GM12878 (cell line): ENCODE measurements around the gene NRG3. TPM values are rescaled to one million over a fixed set of nuclear protein-coding genes. Genes with fewer than 3 reads are reported as not detected.

Experiments
- ATAC-seq: fragments of 200-7000 bp; cut with Tn5 transposase; 3 replicates; pipeline ENCODE4 v1.9.1; 2020; ENCODE audit warnings: mild to moderate bottlenecking, moderate library complexity
- BruUV-seq: library from RNA; stranded (reverse); fragments of 400-500 nt; replicated peaks from 2 replicates; lab custom pipeline; 2021; lab: Mats Ljungman, UMichigan
- CTCF ChIA-PET: fragments of 300-600 bp; sonication (Branson Sonifier 250); formaldehyde crosslinking; extraction: SDS; loops from one replicate; lab custom pipeline; 2021; ENCODE audit warnings: inconsistent platforms; lab: Yijun Ruan, JAX
- POLR2A ChIA-PET: fragments of 350-600 bp; formaldehyde crosslinking; extraction: SDS; loops from one replicate; lab custom pipeline; 2021; ENCODE audit warnings: inconsistent platforms; lab: Charles Lee
- RAD21 ChIA-PET: fragments of 300-600 bp; sonication (Branson Sonifier 250); formaldehyde crosslinking; loops from one replicate; lab custom pipeline; 2023; ENCODE audit warnings: antibody characterized with exemption; ENCODE audit not compliant: unreplicated experiment; lab: Charles Lee
- SMC1A ChIA-PET: fragments of 300-600 bp; sonication (Branson Sonifier 250); formaldehyde crosslinking; loops from one replicate; lab custom pipeline; 2023; ENCODE audit not compliant: unreplicated experiment, uncharacterized antibody; lab: Charles Lee
- DNase-seq: peaks from one replicate; pipeline ENCODE4 v3.0.0-alpha.2; 2011; ENCODE audit warnings: low read depth, low spot score
- FAIRE-seq: peaks from 3 replicates; lab custom pipeline; 2011; peaks lifted over from hg19 to GRCh38; lab: Jason Lieb, UNC
- H2AFZ ChIP-seq: 2 replicates; pipeline ENCODE4 v1.6.0; 2011; ENCODE audit warnings: low read depth, low read length, control low read depth; ENCODE audit not compliant: control insufficient read depth
- H3K27ac ChIP-seq: 2 replicates; pipeline ENCODE4 v1.5.1; 2011; ENCODE audit warnings: control low read depth; ENCODE audit not compliant: control insufficient read depth, insufficient read depth
- H3K27me3 ChIP-seq, 2 experiments: replicated peaks in 1 of 2; 2 replicates each; pipeline versions ENCODE4 v1.6.0 to v1.6.1; 2011; ENCODE audit warnings: low read length in 1 of 2; ENCODE audit not compliant: control insufficient read depth in 2 of 2, insufficient read depth in 2 of 2
- H3K36me3 ChIP-seq, 2 experiments: 2 replicates each; pipeline ENCODE4 v1.5.1; 2011; ENCODE audit warnings: low read length in 1 of 2; ENCODE audit not compliant: control insufficient read depth in 2 of 2, insufficient read depth in 2 of 2
- H3K4me1 ChIP-seq: 2 replicates; pipeline ENCODE4 v1.6.1; 2011; ENCODE audit warnings: mild to moderate bottlenecking, low read length, moderate library complexity, mixed read lengths; ENCODE audit not compliant: control insufficient read depth, insufficient read depth
- H3K4me2 ChIP-seq: 2 replicates; pipeline ENCODE4 v1.6.0; 2011; ENCODE audit warnings: control low read depth; ENCODE audit not compliant: control insufficient read depth, insufficient read depth
- H3K4me3 ChIP-seq: fragments of 200-600 bp; sonication (generic); 2 replicates; pipeline ENCODE4 v1.5.1; 2016
- H3K79me2 ChIP-seq: 2 replicates; pipeline ENCODE4 v1.6.0; 2011; ENCODE audit warnings: low read length; ENCODE audit not compliant: control insufficient read depth, insufficient read depth
- H3K9ac ChIP-seq: 2 replicates; pipeline ENCODE4 v1.8.0; 2011; ENCODE audit warnings: low read length, control low read depth, mixed read lengths; ENCODE audit not compliant: control insufficient read depth, insufficient read depth
- H3K9me3 ChIP-seq: replicated peaks from 3 replicates; pipeline ENCODE4 v1.5.1; 2011; ENCODE audit warnings: mild to moderate bottlenecking, low read length; ENCODE audit not compliant: control insufficient read depth, insufficient read depth
- H4K20me1 ChIP-seq: 2 replicates; pipeline ENCODE4 v1.6.0; 2011; ENCODE audit not compliant: control insufficient read depth, insufficient read depth
- CBFB ChIP-seq: IDR thresholded peaks from 2 replicates; pipeline ENCODE4 v1.6.1; 2016; ENCODE audit warnings: antibody characterized with exemption, low read depth
- CBX5 ChIP-seq: sonication (generic); IDR thresholded peaks from 2 replicates; pipeline ENCODE4 v1.6.1; 2016; ENCODE audit warnings: low read depth, moderate library complexity, mild to moderate bottlenecking, inconsistent platforms
- CEBPZ ChIP-seq: fragments of 150-350 bp; IDR thresholded peaks from 2 replicates; pipeline ENCODE4 v1.6.1; 2016; ENCODE audit warnings: low read depth, low read length
- CHD4 ChIP-seq: fragments of 200-600 bp; sonication (generic); IDR thresholded peaks from 2 replicates; pipeline ENCODE4 v1.6.1; 2016; ENCODE audit warnings: mild to moderate bottlenecking
- NFXL1 ChIP-seq: fragments of 450-650 bp; IDR thresholded peaks from 2 replicates; pipeline ENCODE4 v1.6.1; 2017; ENCODE audit warnings: antibody characterized with exemption, mild to moderate bottlenecking, borderline replicate concordance
- RAD21 ChIP-seq: IDR thresholded peaks from 2 replicates; pipeline ENCODE4 v1.6.1; 2011; ENCODE audit warnings: mild to moderate bottlenecking, low read depth, low read length, moderate library complexity; ENCODE audit not compliant: insufficient read depth
- SMC3 ChIP-seq: IDR thresholded peaks from 2 replicates; pipeline ENCODE4 v1.6.1; 2011; ENCODE audit warnings: low read length, improper control_type of control experiment, borderline replicate concordance
- ZNF622 ChIP-seq: fragments of 450-650 bp; IDR thresholded peaks from 2 replicates; pipeline ENCODE4 v1.6.1; 2017; ENCODE audit warnings: mild to moderate bottlenecking, inconsistent platforms
- WGBS: methylation state at CpG from one replicate; pipeline ENCODE4 v1.1.6; 2016; ENCODE audit warnings: low lambda C conversion rate; ENCODE audit not compliant: insufficient replicate concordance, insufficient coverage; ENCODE audit errors: missing lambda C conversion rate; 5-methylcytosine and 5-hydroxymethylcytosine counted together
- in situ Hi-C: fragments of 300-500 bp; cut with MboI; formaldehyde crosslinking; loops from 9 replicates; pipeline ENCODE4 v1.14.3; 2018; ENCODE audit warnings: mixed read lengths
- intact Hi-C: fragments of 100-400 bp; cut with micrococcal nuclease; formaldehyde crosslinking; loops from one replicate; pipeline ENCODE4 v1.14.2; 2022; ENCODE audit not compliant: unreplicated experiment
- polyA plus RNA-seq, 11 experiments: library from polyadenylated mRNA; depleted of rRNA in 4 of 11; unstranded in 6 of 11; stranded (reverse) in 5 of 11; fragments of >200 nt; fragmentation: Nextera tagmentation in 4 of 11; fragmentation: Illumina TruSeq in 1 of 11; extraction: Ambion mirVana in 4 of 11; extraction: Trizol in 1 of 11; gene quantifications; 1 replicate in 1 of 11; 2 replicates in 10 of 11; pipeline versions ENCODE4 v1.2.1 to v1.2.3, GENCODE V29; 2011 to 2016; ENCODE audit warnings: inconsistent platforms in 2 of 11, missing spikeins in 2 of 11, low read depth in 1 of 11
- total RNA-seq, 4 experiments: library from RNA; depleted of rRNA in 3 of 4; stranded (reverse); fragments of >200 nt in 3 of 4; fragmentation: Illumina TruSeq in 1 of 4; extraction: Trizol in 1 of 4; gene quantifications; 2 replicates each; pipeline versions ENCODE4 v1.2.1 to v1.2.3, GENCODE V29; 2013 to 2021
- TF ChIP-seq, protein P1 (sequence below): IDR thresholded peaks from 2 replicates; pipeline ENCODE4 v1.6.1; 2011; ENCODE audit warnings: low read depth, mild to moderate bottlenecking, low read length, moderate library complexity, borderline replicate concordance; ENCODE audit errors: extremely low read depth
- TF ChIP-seq, protein P2 (sequence below), 3 experiments: IDR thresholded peaks in 2 of 3; conservative IDR thresholded peaks in 1 of 3; 2 replicates each; pipeline ENCODE4 v1.5.1; 2011; ENCODE audit warnings: low read depth in 3 of 3, low read length in 3 of 3, mild to moderate bottlenecking in 3 of 3, control low read depth in 2 of 3, moderate library complexity in 2 of 3, inconsistent platforms in 1 of 3, mixed read lengths in 1 of 3; ENCODE audit not compliant: control insufficient read depth in 2 of 3, insufficient read depth in 1 of 3; ENCODE audit errors: extremely low read depth in 1 of 3

Gene NRG3
- total and polyA plus RNA-seq, 10 of the 15 experiments (the other 5 are each of a cell fraction or from before 2014, with no cell fraction given), result 0.03 to 0.41 (median 0.17) TPM; not detected in 3

GRCh38 chr10:82361256-82361655, 486.3 kb downstream of the NRG3 start:
- FAIRE-seq (no peak), ATAC-seq (no peak), DNase-seq (no peak)
- no peak overlapping the region for H3K9ac ChIP-seq
- no TSS peak for BruUV-seq
- no peak overlapping the region for H3K4me2 ChIP-seq
- no peaks in the 10 kb centered on the region for H3K79me2 ChIP-seq
- H3K4me1 ChIP-seq, result no peaks in the 10 kb centered on the region
- H3K27me3 ChIP-seq, result no peaks in the 10 kb centered on the region
- ChIA-PET CTCF (no interaction called here), RAD21 (no interaction called here), POLR2A (no interaction called here), SMC1A (no interaction called here)
- H3K36me3 ChIP-seq, result no peaks in the 10 kb centered on the region
- no peaks in the 10 kb centered on the region for H3K9me3 ChIP-seq
- H3K4me3 ChIP-seq, result no peak overlapping the region
- WGBS, result 6% methylated on average over 1 of the region's 1 CpG
- intact Hi-C loops (no loop called here), in situ Hi-C loops (no loop called here)
- no peak overlapping the region for H3K27ac ChIP-seq
- H2AFZ ChIP-seq, result no peak overlapping the region
- H4K20me1 ChIP-seq, result no peaks in the 10 kb centered on the region
- TF ChIP-seq, protein P1, sequence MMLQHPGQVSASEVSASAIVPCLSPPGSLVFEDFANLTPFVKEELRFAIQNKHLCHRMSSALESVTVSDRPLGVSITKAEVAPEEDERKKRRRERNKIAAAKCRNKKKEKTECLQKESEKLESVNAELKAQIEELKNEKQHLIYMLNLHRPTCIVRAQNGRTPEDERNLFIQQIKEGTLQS, result no peak
- TF ChIP-seq NFXL1, result no peak
- TF ChIP-seq CHD4, result no peak
- TF ChIP-seq ZNF622, result no peak

GRCh38 chr10:82377608-82378007, 502.6 kb downstream of the NRG3 start:
- no peak for ATAC-seq

More at GRCh38 chr10:82377608-82378007, 502.6 kb downstream of the NRG3 start:
- no peak for DNase-seq
- Histone ChIP-seq H3K79me2 (no peaks in the 10 kb centered on the region), H4K20me1 (no peaks in the 10 kb centered on the region), H3K9me3 (no peaks in the 10 kb centered on the region), H3K9ac (no peak overlapping the region), H2AFZ (no peak overlapping the region), H3K27ac (no peak overlapping the region), H3K27me3 (no peaks in the 10 kb centered on the region), H3K4me2 (no peak overlapping the region), H3K36me3 (no peaks in the 10 kb centered on the region), H3K4me3 (no peak overlapping the region), H3K4me1 (no peaks in the 10 kb centered on the region)
- ChIA-PET POLR2A (no interaction called here), CTCF (no interaction called here), RAD21 (no interaction called here), SMC1A (interaction anchor here (1.0 kb wide), 1 partner anchor 13 kb away, joined by 3 read pairs; no protein-coding TSS in a partner anchor)
- FAIRE-seq, result no peak
- 23% methylated on average over 4 of the region's 4 CpGs for WGBS
- TF ChIP-seq CBFB (no peak), CBX5 (no peak), CEBPZ (no peak), RAD21 (peak; percentile 19; the same call in 1 of the 2 replicates), SMC3 (peak; percentile 21; the same call in 1 of the 2 replicates)
- TF ChIP-seq, protein P2, sequence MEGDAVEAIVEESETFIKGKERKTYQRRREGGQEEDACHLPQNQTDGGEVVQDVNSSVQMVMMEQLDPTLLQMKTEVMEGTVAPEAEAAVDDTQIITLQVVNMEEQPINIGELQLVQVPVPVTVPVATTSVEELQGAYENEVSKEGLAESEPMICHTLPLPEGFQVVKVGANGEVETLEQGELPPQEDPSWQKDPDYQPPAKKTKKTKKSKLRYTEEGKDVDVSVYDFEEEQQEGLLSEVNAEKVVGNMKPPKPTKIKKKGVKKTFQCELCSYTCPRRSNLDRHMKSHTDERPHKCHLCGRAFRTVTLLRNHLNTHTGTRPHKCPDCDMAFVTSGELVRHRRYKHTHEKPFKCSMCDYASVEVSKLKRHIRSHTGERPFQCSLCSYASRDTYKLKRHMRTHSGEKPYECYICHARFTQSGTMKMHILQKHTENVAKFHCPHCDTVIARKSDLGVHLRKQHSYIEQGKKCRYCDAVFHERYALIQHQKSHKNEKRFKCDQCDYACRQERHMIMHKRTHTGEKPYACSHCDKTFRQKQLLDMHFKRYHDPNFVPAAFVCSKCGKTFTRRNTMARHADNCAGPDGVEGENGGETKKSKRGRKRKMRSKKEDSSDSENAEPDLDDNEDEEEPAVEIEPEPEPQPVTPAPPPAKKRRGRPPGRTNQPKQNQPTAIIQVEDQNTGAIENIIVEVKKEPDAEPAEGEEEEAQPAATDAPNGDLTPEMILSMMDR (IDR thresholded peaks at IDR 0.05 in 2 of 3, conservative IDR thresholded peaks at IDR 0.05 in 1 of 3; ENCODE audit: control insufficient read depth in 2 of 3, extremely low read depth in 1 of 3, insufficient read depth in 1 of 3, low read depth in 3 of 3, low read length in 3 of 3), result peak in 2 of 3 experiments; percentile 15 to 37; a peak in 1 of 6 replicates
- intact Hi-C loops, result loop anchor here (1.0 kb wide), 1 partner anchor 227 kb away; no protein-coding TSS in a partner anchor
- BruUV-seq, result no TSS peak
- in situ Hi-C loops, result no loop called here
